HL-60/S4 (cell line): ENCODE results near the gene C2orf78.
"Not testable (repeated sequence)": the region's sequence is repeated elsewhere in the genome, so short reads cannot be mapped to it uniquely, and the experiment has no call there.

ENCODE experiments used
- in situ Hi-C: fragments of 300-500 bp; cut with MboI; formaldehyde crosslinking; loops from 2 replicates; pipeline ENCODE4 v1.14.3; 2022; ENCODE audit warnings: low sequenced_read_pairs

C2orf78 gene, protein sequence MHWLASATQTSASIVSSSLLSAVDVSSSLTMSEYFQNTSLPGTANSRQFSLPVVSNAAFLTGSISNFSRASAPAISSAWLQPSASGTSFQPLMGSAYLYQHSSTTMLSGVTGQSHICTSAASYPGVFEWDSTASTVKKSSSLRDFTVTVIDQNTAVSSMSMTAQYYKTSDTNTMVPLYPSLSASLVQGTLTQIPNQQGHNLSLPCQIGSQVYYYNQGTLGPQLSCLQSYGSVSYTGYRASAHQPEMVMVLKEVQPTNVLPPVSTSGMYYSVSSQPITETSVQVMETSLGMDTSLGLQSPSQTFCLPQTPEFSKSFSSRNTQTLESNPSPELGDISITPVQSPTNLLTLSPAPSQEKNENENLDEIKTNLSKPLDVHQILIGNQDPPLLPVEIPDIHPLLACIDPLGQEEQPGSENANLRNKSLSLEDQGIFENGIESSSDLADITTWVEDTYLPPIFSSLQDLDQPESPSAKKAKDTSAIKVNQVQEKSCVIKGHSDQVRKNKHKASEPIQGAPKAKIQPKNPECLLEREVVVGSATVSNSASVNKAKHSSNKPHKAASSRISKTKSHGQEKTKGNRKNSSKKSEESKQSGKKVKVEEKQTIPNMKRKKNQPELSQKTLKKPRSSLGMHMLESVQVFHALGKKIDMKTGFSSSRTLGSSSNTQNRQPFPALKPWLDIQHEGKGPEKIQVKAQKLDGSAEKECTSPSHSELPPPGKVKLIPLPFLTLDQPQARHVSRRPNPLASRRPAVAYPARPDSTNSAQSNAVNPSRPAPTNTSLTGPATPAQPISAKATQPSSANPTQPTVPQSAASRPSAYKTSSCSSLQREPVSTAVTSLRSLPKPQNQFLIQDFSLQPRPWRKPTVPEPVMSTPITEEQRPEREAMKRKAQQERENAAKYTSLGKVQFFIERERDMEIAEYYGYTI

DNA sequence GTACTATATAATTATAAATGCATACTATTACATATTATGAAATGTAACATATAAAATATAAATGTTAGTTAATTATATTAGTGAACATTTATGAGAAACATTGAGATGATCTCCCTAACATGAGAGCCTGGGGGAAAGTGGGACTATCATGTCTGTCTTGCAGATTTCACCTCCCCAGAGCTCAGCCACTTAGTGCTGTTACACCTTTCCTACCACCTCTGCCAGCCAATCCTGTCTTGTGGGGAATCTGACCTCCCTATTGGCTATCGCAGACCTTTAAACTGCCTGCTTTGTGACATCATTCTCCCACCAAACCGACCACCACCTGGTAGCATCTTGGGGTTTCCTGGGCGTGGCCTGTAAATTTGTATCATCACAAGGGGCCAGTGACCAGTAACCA, at the start of gene C2orf78:
Gene C2orf78 (plus strand): TSS at position 301 of the 400 bp plus-strand sequence. CDS start 127 bp downstream, outside the sequence.
- in situ Hi-C loops = not testable (repeated sequence)

DNA sequence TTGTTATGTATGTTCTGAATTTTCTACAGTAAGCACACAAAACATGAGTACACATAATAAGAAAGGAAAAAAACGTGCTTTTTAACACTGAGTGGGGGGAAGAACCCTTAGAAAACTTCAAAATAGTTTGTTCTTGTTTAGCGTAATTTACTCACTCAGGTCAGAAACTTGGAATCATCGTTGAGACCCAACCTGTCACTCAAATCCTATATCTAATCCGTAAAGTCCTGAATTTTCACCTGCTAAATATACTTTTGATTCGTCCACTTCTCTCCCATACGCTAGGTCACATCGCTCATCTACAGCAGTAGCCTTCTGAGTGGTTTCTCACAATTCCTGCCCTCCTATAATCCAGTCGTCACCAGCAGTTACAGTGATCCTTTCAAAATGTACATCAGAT, 47.6 kb upstream of the C2orf78 start:
- in situ Hi-C loops = no loop called here

DNA sequence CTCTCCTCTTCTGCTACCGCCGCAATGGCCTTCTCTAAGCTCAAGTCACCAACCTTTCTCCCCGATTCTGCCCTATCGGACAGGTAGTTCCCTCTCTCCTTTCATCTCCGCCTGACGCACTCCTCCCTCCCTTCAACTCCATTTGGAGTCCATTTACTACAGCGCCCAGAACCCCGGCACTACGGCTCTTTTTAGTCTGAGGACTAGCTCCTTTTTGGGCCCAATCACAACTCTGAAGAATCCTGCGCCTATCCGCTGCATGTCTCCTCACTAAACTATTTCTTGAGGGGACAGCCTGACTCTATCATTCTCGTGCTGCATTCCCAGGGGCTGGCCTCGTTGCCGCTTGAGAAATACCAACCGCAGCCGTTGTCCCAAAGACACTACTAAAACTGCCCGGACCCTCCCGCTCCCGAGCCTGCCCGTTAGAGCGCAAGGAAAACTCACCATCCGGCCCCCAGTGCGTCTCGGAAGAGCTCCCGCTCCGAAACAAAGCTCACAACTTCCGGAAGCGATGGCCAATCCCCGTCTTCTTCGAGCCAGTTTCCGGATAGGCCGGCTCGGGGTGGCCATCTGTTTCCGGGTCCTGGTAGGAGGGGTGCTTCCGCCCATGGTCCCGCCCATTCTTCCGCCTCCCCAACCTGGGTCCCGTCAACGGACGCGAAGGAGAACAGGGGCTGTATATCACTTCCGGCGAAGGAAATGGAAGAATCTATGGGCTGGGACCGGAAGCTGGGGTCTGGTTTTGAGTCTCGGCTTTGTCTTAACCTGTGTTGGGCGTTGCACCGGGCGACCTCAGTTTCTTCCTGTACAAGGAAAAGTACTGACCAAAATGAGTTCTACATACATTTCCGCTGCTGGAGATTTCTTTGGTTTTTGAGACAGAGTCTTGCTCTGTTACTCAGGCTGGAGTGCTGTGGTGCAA, 46.9 kb upstream of the C2orf78 start, which contains the start of gene TPRKB:
Gene TPRKB (minus strand): TSS at position 491 of the 925 bp plus-strand sequence. CDS start 2,776 bp downstream, outside the sequence.
- in situ Hi-C loops = no loop called here

DNA sequence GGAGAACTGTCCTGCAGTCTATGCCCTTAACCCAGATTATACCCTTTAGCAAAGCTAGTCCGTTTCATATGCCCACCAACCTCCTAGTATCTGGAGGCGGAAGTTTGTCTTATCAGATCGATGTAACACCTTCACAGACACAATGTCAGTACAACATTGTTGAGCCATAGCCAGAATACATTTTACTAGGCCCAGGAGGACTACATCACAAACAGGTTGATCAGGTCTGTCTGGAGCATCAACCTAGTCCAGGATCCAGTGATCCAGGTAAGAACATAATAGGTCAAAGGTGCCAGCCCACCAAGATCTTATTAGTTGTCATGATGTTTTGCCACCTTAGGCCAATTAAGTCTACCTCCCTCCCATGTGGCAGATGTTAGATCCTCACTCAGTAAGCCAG, 44.9 kb upstream of the C2orf78 start:
- in situ Hi-C loops = no loop called here

DNA sequence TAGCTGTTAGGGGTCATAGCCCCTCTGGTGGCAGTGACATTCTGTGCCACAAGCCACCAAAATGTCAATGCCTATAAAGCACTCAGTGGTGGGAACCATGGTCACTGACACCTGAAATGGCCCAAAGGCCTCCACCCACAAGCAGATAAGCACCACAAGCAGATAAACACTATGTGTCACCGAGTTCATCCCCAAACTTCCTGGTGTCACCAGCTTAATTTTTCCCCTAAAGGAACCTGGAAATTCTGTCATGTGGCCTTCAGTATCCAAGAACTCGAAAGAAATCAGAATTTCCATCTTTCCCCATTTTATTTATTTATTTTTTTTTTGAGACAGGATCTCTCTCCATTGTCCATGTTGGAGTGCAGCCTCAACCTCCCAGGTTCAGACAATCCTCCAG, 43.2 kb upstream of the C2orf78 start:
- in situ Hi-C loops = no loop called here

DNA sequence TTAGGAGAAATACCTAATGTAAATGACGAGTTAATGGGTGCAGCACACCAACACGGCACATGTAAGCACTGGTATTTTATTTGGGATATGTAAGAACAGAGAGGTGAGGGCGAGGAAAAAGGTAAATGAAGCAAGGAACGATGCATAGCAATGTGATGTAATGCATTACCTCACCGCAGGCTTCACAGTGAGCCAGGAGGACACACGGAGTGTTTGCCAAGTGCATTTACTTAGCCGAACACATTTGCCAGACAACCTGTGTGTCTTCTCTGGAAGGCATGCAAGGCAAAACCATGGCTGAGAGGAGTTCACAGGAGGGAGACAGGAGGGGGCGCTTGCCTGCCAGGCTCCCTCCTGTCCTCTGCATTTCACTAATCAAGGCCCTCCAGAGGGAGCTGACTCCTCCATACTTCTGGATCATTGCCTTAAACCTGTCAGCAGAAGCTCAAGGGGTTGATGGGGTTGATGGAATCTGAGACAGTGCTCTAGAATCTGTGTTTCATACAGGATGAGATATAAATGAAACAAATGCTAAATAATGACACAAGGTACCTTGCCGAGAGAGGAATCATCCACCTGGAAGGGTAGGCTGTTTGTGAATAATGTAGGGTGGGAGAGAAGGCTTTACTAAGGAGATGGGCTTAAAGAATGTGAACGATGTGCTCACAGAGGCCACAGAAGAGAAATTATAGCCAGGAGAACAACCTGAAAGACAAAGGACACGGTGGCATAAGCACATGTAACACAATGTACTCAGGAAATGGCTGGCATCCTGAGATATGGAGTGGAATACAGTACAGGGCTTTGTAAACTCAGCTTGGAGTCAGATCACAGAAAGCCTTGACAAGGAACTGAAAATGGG, 37.7 kb upstream of the C2orf78 start:
- in situ Hi-C loops = no loop called here

DNA sequence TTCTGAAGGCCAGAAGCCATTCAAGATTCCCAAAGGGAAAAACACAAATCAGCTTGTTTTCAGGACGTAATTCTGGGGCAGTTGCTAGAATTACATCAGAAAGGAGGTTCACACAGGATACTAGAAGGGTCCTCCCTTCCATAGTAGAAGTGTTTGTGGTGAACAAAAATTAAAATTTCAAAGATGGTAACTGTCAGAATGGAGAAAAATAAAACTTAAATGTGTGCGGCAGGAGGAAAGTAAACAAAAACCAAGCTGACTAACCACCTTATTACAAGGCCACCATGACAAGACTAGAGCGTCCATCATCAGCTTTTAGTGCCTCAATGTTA, 37.1 kb upstream of the C2orf78 start:
- in situ Hi-C loops = no loop called here

DNA sequence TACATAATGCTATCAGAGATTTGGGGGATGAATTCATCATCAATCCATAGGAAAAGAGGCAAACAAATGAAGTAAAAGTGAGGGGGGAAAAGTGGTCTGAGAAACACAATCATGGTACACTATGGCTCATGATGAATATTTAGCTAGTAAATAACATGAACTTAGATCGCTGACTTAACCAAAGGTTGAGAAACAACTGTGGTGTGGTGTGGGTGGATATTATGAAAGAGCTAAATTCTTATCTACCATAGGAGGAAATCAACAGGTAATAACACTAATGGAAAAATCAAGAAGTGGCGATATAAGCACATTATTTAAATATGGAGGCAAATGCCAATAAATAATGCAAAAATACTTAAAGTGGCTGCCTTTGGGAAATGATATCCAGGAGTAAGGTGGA, 34.7 kb upstream of the C2orf78 start:
- in situ Hi-C loops = no loop called here

DNA sequence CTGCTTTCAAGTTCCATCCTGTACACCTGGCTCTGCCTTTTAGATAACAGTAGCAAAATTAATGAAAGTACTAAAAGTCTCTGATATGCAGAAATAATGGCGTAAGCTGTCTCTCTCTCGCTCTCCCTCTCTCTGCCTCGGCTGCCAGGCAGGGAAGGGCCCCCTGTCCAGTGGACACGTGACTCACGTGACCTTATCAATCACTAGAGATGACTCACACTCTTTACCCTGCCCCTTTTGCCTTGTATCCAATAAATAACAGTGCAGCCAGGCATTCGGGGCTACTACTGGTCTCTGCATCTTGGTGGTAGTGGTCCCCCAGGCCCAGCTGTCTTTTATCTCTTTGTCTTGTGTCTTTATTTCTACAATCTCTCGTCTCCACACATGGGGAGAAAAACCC, 29.7 kb upstream of the C2orf78 start:
- in situ Hi-C loops = not testable (repeated sequence)

DNA sequence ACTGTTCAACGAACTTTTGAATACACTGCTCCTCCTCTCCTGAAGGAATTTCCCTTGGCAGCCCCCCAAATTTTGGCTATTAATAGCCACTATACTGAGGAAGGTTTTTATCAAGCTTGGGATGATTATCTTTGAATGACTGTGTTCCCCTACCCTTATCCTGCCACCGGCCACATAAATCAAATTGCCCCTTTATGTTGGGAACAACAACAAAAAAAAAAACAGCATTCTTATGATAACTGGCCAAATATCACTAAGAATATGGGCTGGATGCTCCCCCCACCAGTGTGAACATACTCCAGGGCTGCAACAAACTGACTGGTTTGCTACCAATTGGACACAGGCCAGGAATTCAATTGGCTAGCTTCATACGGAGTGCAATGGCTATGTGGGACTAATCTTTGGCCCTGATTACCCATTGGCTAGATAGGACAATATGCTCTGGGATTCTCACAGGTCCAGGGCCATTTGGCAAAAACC, 24.7 kb upstream of the C2orf78 start:
- in situ Hi-C loops = no loop called here

DNA sequence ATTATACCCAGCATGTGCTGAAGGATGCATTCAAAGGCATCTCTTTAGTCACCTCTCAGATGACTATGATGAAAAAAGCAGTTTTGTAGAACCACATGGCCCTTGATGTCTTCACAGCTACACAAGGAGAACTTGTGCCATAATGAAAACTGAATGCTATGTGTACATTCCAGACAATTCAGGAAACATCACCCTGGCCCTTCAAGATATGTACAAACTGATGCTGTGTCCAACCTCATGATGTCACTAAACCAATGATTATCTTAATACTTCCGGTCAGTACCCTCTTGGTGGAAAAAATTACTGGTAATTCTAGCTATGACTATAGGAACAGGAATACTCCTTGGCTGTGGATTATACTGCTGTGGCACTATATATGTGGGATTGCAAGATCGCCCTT, 24.1 kb upstream of the C2orf78 start:
- in situ Hi-C loops = no loop called here

DNA sequence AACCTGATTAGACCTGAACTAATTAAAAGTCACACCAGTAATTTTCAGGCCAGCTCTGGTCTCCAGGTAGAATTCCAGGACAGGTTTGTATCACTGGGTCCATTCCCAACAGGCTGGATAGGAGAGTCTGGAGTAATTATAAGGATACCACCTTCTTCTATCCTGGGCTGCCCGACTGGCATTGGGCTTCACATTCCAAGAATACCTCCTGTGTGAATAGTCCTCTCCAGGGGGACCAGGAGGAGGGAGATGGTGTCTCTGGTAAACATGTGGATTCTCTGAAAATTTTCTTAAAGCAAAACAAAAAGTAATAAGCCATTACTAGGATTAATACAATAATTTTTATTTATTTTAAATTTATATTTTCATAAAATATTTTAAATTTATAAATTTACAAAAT, 21.4 kb upstream of the C2orf78 start:
- in situ Hi-C loops = no loop called here

DNA sequence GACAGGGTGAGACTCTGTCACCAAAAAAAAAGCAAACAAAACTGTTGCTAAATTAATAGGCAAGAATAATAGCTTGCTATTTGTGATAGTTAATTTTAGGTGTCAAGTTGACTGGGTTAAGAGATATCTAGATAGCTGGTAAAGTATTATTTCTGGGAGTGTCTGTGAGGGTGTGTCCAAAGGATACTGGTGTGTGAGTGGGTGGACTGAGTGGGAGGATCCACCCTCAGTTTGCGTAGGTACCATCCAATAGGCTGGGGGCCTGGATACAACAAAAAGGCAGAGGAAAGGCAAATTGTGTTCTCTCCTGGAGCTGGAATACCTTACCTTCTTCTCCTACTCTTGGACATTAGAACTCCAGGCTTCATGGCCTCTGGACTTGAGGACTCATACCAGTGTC, 19.0 kb upstream of the C2orf78 start:
- in situ Hi-C loops = no loop called here

DNA sequence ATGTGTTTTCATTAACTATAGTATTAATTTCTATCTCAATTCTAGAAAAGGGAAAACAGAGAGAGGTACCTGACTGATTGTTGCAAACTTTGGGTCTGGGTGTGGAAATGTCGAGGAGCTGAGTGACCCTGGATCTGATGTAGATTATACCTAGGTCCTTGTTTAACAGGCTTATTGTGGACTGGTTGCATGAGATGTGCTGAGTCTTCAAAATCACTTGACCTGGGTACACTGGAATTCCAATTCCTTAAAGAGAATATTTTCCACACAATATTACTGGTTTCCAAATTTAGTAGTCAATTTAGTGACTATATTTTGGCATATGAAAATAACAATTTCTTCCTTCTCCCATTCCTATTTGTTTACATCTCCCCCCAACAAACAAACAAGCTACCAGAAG, 17.6 kb upstream of the C2orf78 start:
- in situ Hi-C loops = no loop called here

DNA sequence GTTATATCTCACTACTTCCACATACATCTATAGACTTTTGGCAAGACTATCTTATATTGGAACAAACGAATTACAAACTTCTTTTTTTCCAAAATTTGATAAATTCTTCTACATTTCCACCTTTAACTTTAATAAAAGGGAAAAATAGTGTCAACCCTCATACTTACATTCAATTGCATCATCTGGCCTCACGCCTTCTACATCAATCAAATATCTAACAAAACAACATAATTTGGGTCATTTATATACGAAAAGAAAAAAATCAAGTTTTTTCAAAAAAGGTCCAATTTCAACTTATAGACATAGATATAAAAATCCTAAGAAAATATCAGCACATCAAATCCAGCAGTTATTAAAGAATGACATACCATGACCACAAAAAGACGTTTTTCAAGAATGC, 17.0 kb upstream of the C2orf78 start:
- in situ Hi-C loops = no loop called here

DNA sequence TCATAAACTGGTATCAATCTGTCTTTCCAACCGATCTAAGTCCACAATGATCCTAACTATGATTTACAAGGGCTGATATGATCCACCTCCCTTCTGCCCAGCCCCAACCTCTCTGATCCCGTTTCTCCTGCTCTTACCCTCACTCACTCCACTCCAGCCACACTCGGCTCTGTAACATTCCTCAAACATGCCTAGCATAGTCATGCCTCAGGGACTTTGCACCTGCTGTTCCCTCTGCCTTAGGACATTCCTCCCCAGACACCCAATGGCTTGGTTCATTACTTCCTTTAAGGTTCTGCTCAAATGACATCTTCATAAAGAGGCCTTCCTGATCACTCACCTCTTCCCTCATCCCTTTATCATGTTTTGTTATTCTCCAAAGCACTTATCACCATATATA, 13.3 kb upstream of the C2orf78 start:
- in situ Hi-C loops = no loop called here

DNA sequence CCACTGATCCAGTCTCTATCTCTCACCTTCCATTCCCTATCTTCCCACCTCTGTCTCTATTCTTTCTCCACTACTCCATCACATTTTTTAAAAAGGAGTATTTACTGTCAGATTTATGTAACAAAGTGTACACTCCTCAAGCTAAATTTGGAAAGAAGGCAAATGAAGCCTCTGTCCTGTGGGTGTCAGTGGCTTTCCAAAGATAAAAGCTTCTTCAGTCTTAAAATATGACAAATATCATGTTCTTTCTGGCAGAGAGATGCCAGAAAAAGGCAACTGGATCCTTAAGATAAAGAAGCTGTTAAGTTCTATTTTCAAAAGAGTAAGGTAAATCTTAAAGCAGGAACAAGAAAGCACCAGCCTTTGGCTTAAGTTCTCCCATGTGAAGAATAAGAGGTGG, 11.2 kb upstream of the C2orf78 start:
- in situ Hi-C loops = no loop called here

DNA sequence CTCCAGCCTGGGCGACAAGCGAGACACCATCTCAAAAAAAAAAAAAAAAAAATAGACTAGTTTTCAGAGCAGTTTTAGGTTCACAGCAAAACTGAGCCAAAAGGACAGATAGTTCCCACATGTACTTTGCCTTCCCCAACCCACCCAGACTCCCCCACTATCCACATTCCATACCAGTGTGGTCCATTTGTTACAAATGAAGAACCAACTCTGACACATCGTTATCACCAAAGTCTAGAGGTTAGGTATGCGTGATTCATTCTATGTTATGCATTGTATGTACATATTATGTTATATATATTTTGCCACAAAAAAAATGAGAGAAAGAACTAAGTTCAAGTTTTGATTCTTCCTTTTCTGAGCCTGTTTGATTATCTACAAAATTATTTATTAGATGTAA, 7.6 kb upstream of the C2orf78 start:
- in situ Hi-C loops = no loop called here

DNA sequence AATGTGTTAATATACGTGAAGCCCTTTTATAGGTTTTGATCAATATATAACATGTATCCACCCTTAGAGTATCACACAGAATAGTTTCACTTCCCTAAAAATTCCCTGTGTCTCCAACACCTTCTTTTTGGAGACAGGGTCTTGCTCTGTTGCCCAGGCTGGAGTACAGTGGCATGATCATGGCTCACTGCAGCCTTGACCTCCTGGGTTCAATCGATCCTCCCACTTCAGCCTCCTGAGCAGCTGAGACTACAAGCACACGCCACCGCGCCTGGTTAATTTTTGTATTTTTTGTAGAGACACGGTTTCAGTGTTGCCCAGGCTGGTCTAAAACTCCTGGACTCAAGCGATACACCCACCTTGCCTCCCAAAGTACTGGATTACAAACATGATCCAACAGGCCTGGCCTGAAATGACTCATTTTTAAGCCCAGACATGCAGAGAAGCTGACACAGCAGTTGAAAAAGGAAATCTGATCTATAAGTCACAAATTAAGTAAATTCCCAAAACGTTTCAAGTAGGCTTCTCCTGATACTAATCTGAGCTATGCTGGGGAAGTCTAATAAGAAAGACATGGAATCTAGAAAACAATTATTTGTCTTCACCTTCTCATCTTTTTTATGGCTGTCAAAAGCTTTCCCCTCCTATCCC, 7.0 kb upstream of the C2orf78 start:
- in situ Hi-C loops = no loop called here
